ENCODE results near the gene S100A10. TPM values are rescaled to one million over a fixed set of nuclear protein-coding genes. Genes with fewer than 3 reads are reported as not detected.

The S100A10 gene
- total and polyA plus RNA-seq, 10 donors, result 45.6 to 167 (median 79.0) TPM

- no peak overlapping the region for H3K4me3 ChIP-seq
- no peak for DNase-seq
- 79 to 88% (median 86%) methylated on average over 1 of the region's 1 CpG for WGBS, 5 donors
- no peak overlapping the region for H3K27ac ChIP-seq
- TF ChIP-seq CTCF (IDR thresholded peaks at IDR 0.05 in 8 of 11, conservative IDR thresholded peaks at IDR 0.05 in 3 of 11), result no peak
- TF ChIP-seq POLR2AphosphoS5 (IDR thresholded peaks at IDR 0.05), result no peak
- no peak for TF ChIP-seq POLR2A (IDR thresholded peaks at IDR 0.05)
- no peaks in the 10 kb centered on the region for H3K36me3 ChIP-seq
- intact Hi-C loops (cut with DNase I; ENCODE audit: low total_unique reads), result no loop called here
- H3K9me3 ChIP-seq, result no peaks in the 10 kb centered on the region
- H3K4me1 ChIP-seq, result no peaks in the 10 kb centered on the region
- no peaks in the 10 kb centered on the region for H3K27me3 ChIP-seq (replicated peaks in 1 of 7)
Measured at GRCh38 chr1:151952811-151953210, 40.8 kb downstream of the S100A10 start.

GRCh38 chr1:151949371-151950193 is 44.1 kb downstream of the S100A10 start:
- H3K9me3 ChIP-seq, result no peaks in the 10 kb centered on the region
- DNase-seq, result no peak
- peaks cover 7 to 21% (median 20%) of the 10 kb centered on the region in 6 donors for H3K4me1 ChIP-seq
- WGBS, 5 donors, result 87 to 93% (median 92%) methylated on average over 13 to 18 of the region's 18 CpGs
- intact Hi-C loops (cut with DNase I; ENCODE audit: low total_unique reads), result no loop called here
- no peaks in the 10 kb centered on the region for H3K36me3 ChIP-seq
- TF ChIP-seq CTCF (IDR thresholded peaks at IDR 0.05 in 8 of 11, conservative IDR thresholded peaks at IDR 0.05 in 3 of 11) (no peak), POLR2A (IDR thresholded peaks at IDR 0.05) (no peak), POLR2AphosphoS5 (IDR thresholded peaks at IDR 0.05) (no peak)
- H3K27me3 ChIP-seq (replicated peaks in 1 of 7), result no peaks in the 10 kb centered on the region
- H3K4me3 ChIP-seq, result no peak overlapping the region
- H3K27ac ChIP-seq, result no peak overlapping the region

GRCh38 chr1:151948506-151948905 is 45.2 kb downstream of the S100A10 start:
- Histone ChIP-seq H3K4me3 (no peak overlapping the region), H3K27ac (no peak overlapping the region), H3K4me1 (peaks cover 7 to 28% (median 25%) of the 10 kb centered on the region in 6 donors), H3K27me3 (replicated peaks in 1 of 7) (no peaks in the 10 kb centered on the region), H3K36me3 (no peaks in the 10 kb centered on the region), H3K9me3 (no peaks in the 10 kb centered on the region)
- TF ChIP-seq POLR2A (IDR thresholded peaks at IDR 0.05), result no peak
- TF ChIP-seq CTCF (IDR thresholded peaks at IDR 0.05 in 8 of 11, conservative IDR thresholded peaks at IDR 0.05 in 3 of 11), result no peak
- TF ChIP-seq POLR2AphosphoS5 (IDR thresholded peaks at IDR 0.05), result no peak
- intact Hi-C loops (cut with DNase I; ENCODE audit: low total_unique reads), result no loop called here
- 83 to 89% (median 87%) methylated on average over 1 of the region's 1 CpG for WGBS, 5 donors
- no peak for DNase-seq

GRCh38 chr1:151947140-151947539 is 46.5 kb downstream of the S100A10 start:
- no peak overlapping the region for H3K27ac ChIP-seq
- TF ChIP-seq CTCF (IDR thresholded peaks at IDR 0.05 in 8 of 11, conservative IDR thresholded peaks at IDR 0.05 in 3 of 11) (no peak), POLR2A (IDR thresholded peaks at IDR 0.05) (no peak), POLR2AphosphoS5 (IDR thresholded peaks at IDR 0.05) (no peak)
- no peaks in the 10 kb centered on the region for H3K27me3 ChIP-seq (replicated peaks in 1 of 7)
- no peak for DNase-seq
- no peak overlapping the region for H3K4me3 ChIP-seq
- peaks cover 7 to 28% (median 25%) of the 10 kb centered on the region in 6 donors for H3K4me1 ChIP-seq
- intact Hi-C loops (cut with DNase I; ENCODE audit: low total_unique reads), result no loop called here
- no peaks in the 10 kb centered on the region for H3K9me3 ChIP-seq
- H3K36me3 ChIP-seq, result no peaks in the 10 kb centered on the region
- 89 to 96% (median 92%) methylated on average over 2 of the region's 2 CpGs for WGBS, 5 donors
